Calu3 (cell line): ENCODE measurements around the gene KCMF1. TPM values are rescaled to one million over a fixed set of nuclear protein-coding genes. Genes with fewer than 3 reads are reported as not detected.

ENCODE experiments used
- BruUV-seq: library from RNA; stranded (reverse); fragments of 400-500 nt; replicated peaks from 2 replicates; lab custom pipeline; 2021; lab: Mats Ljungman, UMichigan
- CTCF ChIA-PET: fragments of 300-600 bp; sonication (Branson Sonifier 250); formaldehyde crosslinking; loops from one replicate; lab custom pipeline; 2022; ENCODE audit warnings: antibody characterized with exemption; lab: Charles Lee
- DNase-seq: peaks from one replicate; pipeline ENCODE4 v3.0.0; 2022
- H3K27ac Mint-ChIP-seq: one replicate; pipeline ENCODE4 v1.8.0; 2022; ENCODE audit warnings: mixed read lengths; ENCODE audit not compliant: unreplicated experiment
- H3K27me3 Mint-ChIP-seq: one replicate; pipeline ENCODE4 v1.8.0; 2022; ENCODE audit warnings: mixed read lengths; ENCODE audit not compliant: unreplicated experiment
- H3K36me3 Mint-ChIP-seq: one replicate; pipeline ENCODE4 v1.8.0; 2022; ENCODE audit warnings: mild to moderate bottlenecking, moderate library complexity, mixed read lengths; ENCODE audit not compliant: insufficient read depth, unreplicated experiment
- H3K4me1 Mint-ChIP-seq: one replicate; pipeline ENCODE4 v1.8.0; 2022; ENCODE audit warnings: mild to moderate bottlenecking, low read depth, mixed read lengths; ENCODE audit not compliant: unreplicated experiment
- H3K4me3 Mint-ChIP-seq: one replicate; pipeline ENCODE4 v1.8.0; 2022; ENCODE audit warnings: mild to moderate bottlenecking, low read depth, moderate library complexity, mixed read lengths; ENCODE audit not compliant: unreplicated experiment
- H3K9me3 Mint-ChIP-seq: one replicate; pipeline ENCODE4 v1.8.0; 2022; ENCODE audit warnings: low read depth, mixed read lengths; ENCODE audit not compliant: unreplicated experiment
- intact Hi-C: fragments of 100-400 bp; cut with micrococcal nuclease; formaldehyde crosslinking; loops from one replicate; pipeline ENCODE4 v1.10.0; 2022; ENCODE audit not compliant: unreplicated experiment
- total RNA-seq: library from RNA; stranded (reverse); gene quantifications from 2 replicates; pipeline ENCODE4 v1.2.3, GENCODE V29; 2022
- TF ChIP-seq, protein P1 (sequence below): fragments of 200-600 bp; IDR thresholded peaks from one replicate; pipeline ENCODE4 v1.8.0; 2022; ENCODE audit warnings: antibody characterized with exemption; ENCODE audit not compliant: unreplicated experiment

Gene KCMF1
- total RNA-seq, 1 experiment from 2014 or later: 69.8 TPM

DNA sequence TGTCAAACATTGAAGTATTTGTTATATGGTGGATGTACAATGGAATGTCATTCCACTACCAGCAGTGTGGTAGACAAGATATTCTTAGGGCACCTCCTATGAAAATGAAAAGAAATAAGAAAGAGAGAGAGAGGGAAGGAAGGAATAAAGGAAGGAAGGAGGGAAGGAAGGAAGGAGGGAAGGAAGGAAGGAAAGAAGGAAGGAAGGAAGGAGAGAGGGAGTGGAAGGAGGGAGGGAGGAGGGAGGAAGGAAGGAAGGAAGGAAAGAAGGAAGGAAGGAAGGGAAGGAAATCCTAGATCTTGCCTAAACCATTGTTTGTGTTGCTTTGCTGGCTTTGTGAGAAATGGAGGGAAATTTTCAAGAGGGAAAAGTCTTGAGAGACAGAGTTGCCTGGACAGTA is 112.1 kb downstream of the KCMF1 start:
- CTCF ChIA-PET: no interaction called here
- intact Hi-C loops: no loop called here

DNA sequence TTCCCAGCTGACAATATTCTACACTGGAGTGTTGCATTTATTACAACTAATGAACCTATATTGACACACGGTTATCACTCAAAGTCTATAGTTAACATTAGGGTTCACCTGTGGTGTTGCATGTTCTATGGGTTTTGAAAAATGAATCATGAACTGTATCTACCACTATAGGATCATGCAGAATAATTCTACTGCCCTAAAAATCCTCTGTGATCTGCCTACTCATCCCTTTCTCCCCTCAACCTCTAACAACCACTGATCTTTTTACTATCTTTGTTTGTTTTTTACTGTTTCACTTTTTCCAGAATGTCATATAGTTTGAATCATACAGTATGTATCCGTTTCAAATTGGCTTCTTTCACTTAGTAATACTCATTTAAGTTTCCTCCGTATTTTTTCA is 114.6 kb downstream of the KCMF1 start:
- TF ChIP-seq, protein P1, sequence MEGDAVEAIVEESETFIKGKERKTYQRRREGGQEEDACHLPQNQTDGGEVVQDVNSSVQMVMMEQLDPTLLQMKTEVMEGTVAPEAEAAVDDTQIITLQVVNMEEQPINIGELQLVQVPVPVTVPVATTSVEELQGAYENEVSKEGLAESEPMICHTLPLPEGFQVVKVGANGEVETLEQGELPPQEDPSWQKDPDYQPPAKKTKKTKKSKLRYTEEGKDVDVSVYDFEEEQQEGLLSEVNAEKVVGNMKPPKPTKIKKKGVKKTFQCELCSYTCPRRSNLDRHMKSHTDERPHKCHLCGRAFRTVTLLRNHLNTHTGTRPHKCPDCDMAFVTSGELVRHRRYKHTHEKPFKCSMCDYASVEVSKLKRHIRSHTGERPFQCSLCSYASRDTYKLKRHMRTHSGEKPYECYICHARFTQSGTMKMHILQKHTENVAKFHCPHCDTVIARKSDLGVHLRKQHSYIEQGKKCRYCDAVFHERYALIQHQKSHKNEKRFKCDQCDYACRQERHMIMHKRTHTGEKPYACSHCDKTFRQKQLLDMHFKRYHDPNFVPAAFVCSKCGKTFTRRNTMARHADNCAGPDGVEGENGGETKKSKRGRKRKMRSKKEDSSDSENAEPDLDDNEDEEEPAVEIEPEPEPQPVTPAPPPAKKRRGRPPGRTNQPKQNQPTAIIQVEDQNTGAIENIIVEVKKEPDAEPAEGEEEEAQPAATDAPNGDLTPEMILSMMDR: no peak
- CTCF ChIA-PET: no interaction called here
- peaks cover 11% of the 10 kb centered on the region for H3K27me3 Mint-ChIP-seq

More for the DNA sequence above, 112.1 kb downstream of the KCMF1 start:
- H3K9me3 Mint-ChIP-seq: peaks cover 2% of the 10 kb centered on the region
- no peak overlapping the region for H3K4me3 Mint-ChIP-seq
- H3K4me1 Mint-ChIP-seq: no peaks in the 10 kb centered on the region
- no peak overlapping the region for H3K27ac Mint-ChIP-seq
- no peak for DNase-seq
- TF ChIP-seq, protein P1: no peak
- H3K27me3 Mint-ChIP-seq: peaks cover 11% of the 10 kb centered on the region
- no TSS peak for BruUV-seq
- H3K36me3 Mint-ChIP-seq: no peaks in the 10 kb centered on the region

DNA sequence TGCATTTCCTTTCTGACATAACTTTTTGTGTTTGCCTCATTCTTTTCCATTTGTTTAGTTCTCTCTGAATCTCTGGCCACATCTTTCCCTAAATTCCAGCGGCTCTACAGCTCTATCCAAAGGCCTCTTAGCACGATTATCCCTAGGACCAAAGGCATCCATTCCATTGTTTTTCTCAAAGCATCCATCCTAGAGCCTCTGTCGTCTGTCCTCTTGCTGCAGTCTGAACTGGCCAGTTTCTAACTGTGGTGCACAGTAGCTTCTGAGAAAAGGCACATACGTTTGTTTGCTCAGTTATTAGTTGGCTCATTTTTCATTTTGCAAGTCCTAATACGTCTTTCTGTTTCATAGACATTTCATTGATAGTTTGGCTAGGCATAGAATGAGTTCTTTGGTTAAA is 116.6 kb downstream of the KCMF1 start:
- no TSS peak for BruUV-seq
- intact Hi-C loops: no loop called here
- Mint-ChIP-seq H3K4me1 (no peaks in the 10 kb centered on the region), H3K9me3 (no peaks in the 10 kb centered on the region), H3K4me3 (no peak overlapping the region), H3K27ac (no peak overlapping the region), H3K36me3 (no peaks in the 10 kb centered on the region), H3K27me3 (no peaks in the 10 kb centered on the region)
- no peak for DNase-seq
- CTCF ChIA-PET: no interaction called here
- TF ChIP-seq, protein P1: no peak

More for the DNA sequence above, 114.6 kb downstream of the KCMF1 start:
- no peak for DNase-seq
- H3K27ac Mint-ChIP-seq: no peak overlapping the region
- H3K36me3 Mint-ChIP-seq: no peaks in the 10 kb centered on the region
- intact Hi-C loops: no loop called here
- no TSS peak for BruUV-seq
- no peaks in the 10 kb centered on the region for H3K4me1 Mint-ChIP-seq
- peaks cover 2% of the 10 kb centered on the region for H3K9me3 Mint-ChIP-seq
- no peak overlapping the region for H3K4me3 Mint-ChIP-seq

DNA sequence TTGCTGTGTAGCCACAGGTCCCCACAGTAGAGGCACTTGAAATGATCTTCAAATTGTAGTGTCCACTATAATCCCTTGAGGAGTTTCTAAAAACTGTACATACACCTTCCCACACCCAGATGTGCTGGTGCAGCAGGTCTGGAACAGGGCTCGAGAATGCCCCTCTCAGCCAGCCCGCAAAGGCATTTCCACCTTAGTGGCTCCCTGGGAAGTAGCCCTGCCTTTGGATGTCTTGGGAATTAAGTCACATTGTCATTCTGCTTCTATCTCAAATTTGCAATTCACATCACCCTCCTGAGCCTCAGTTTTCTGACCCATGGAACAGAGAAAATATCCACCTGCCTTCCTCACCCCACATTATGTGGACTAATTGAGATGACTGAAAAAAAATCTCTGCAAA is 118.0 kb downstream of the KCMF1 start:
- TF ChIP-seq, protein P1: no peak
- intact Hi-C loops: no loop called here
- Mint-ChIP-seq H3K4me1 (no peaks in the 10 kb centered on the region), H3K4me3 (no peak overlapping the region), H3K27me3 (no peaks in the 10 kb centered on the region), H3K27ac (no peak overlapping the region), H3K36me3 (no peaks in the 10 kb centered on the region), H3K9me3 (no peaks in the 10 kb centered on the region)
- DNase-seq: no peak
- CTCF ChIA-PET: no interaction called here
- BruUV-seq: no TSS peak
